Measurements from ENCODE around the gene TTC21B. TPM values are rescaled to one million over a fixed set of nuclear protein-coding genes. Genes with fewer than 3 reads are reported as not detected.

Gene TTC21B
- total and polyA plus RNA-seq, 9 of the 15 experiments (the other 6 are each of a cell fraction or from before 2014, with no cell fraction given), result 5.2 to 34.9 (median 18.5) TPM

DNA sequence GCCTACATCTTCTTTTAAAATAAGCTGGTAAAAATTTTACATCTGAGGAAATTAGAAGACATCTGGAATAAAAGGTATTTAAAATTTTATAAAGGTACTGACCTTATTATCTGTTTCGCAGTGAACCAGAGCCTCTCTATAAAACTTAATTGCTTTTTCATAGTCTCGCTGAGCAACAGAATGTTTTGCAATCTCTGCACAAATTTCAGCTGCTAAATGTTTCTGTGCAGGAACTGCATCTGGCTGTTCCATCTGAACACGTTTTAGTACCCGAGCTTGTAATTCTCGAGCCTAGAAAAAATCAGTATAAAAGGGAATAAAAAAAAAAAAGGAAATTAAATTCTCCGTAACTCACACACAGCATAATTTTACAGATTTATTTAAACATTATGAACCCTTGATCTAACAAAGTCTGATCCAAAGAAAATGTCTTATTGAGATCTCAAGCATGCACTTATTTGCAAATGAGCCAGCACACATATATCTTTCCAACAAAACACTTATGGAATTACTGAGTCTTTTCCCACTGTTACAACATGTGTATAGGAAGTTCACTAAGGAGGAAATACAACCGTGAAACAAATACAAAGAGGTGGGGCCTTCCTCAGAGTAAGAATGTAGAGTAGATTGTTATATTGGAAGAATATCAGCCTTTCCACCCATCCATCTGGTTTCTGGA is 51.8 kb downstream of the TTC21B start (continued):
- TF ChIP-seq, protein P1, sequence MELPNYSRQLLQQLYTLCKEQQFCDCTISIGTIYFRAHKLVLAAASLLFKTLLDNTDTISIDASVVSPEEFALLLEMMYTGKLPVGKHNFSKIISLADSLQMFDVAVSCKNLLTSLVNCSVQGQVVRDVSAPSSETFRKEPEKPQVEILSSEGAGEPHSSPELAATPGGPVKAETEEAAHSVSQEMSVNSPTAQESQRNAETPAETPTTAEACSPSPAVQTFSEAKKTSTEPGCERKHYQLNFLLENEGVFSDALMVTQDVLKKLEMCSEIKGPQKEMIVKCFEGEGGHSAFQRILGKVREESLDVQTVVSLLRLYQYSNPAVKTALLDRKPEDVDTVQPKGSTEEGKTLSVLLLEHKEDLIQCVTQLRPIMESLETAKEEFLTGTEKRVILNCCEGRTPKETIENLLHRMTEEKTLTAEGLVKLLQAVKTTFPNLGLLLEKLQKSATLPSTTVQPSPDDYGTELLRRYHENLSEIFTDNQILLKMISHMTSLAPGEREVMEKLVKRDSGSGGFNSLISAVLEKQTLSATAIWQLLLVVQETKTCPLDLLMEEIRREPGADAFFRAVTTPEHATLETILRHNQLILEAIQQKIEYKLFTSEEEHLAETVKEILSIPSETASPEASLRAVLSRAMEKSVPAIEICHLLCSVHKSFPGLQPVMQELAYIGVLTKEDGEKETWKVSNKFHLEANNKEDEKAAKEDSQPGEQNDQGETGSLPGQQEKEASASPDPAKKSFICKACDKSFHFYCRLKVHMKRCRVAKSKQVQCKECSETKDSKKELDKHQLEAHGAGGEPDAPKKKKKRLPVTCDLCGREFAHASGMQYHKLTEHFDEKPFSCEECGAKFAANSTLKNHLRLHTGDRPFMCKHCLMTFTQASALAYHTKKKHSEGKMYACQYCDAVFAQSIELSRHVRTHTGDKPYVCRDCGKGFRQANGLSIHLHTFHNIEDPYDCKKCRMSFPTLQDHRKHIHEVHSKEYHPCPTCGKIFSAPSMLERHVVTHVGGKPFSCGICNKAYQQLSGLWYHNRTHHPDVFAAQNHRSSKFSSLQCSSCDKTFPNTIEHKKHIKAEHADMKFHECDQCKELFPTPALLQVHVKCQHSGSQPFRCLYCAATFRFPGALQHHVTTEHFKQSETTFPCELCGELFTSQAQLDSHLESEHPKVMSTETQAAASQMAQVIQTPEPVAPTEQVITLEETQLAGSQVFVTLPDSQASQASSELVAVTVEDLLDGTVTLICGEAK (IDR thresholded peaks at IDR 0.05), result no peak
- TF ChIP-seq, protein P1 (CRISPR knock-in tag; IDR thresholded peaks at IDR 0.05), result no peak
- TF ChIP-seq SRSF1 (IDR thresholded peaks at IDR 0.05; ENCODE audit: low read depth, low read length), result no peak
- TF ChIP-seq, protein P2, sequence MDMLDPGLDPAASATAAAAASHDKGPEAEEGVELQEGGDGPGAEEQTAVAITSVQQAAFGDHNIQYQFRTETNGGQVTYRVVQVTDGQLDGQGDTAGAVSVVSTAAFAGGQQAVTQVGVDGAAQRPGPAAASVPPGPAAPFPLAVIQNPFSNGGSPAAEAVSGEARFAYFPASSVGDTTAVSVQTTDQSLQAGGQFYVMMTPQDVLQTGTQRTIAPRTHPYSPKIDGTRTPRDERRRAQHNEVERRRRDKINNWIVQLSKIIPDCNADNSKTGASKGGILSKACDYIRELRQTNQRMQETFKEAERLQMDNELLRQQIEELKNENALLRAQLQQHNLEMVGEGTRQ (CRISPR knock-in tag; IDR thresholded peaks at IDR 0.05), result no peak
- no peak for TF ChIP-seq TSC22D4 (tag; IDR thresholded peaks at IDR 0.05)
- no peak for TF ChIP-seq IRF2 (CRISPR knock-in tag; IDR thresholded peaks at IDR 0.05)

All from K562 (cell line).